CD4-positive, alpha-beta T cell treated with Interleukin-1 beta for 1 hour (primary cell): ENCODE data around the gene PSMG2.
"Not testable (repeated sequence)": the region's sequence is repeated elsewhere in the genome, so short reads cannot be mapped to it uniquely, and the experiment has no call there.

ENCODE experiments used
- DNase-seq, 2 donors: peaks; one replicate each; pipeline ENCODE4 v3.0.0-alpha.2; 2020 to 2022

Gene PSMG2

GRCh38 chr18:12722731-12723130, 19.9 kb downstream of the PSMG2 start:
- no peak for DNase-seq

GRCh38 chr18:12726331-12726730, 23.5 kb downstream of the PSMG2 start:
- DNase-seq, result no peak

- DNase-seq, result peak; percentile 48 to 73
These were observed 24.1 kb downstream of the PSMG2 start for GRCh38 chr18:12726774-12727550.

GRCh38 chr18:12737243-12737902, 34.5 kb downstream of the PSMG2 start:
- no peak for DNase-seq

- DNase-seq, result no peak
These were observed 38.5 kb downstream of the PSMG2 start for GRCh38 chr18:12741351-12741750.

GRCh38 chr18:12742453-12742852, 39.6 kb downstream of the PSMG2 start:
- no peak for DNase-seq

GRCh38 chr18:12744103-12744502, 41.3 kb downstream of the PSMG2 start:
- DNase-seq, result peak in 1 of 2 donors; percentile 53

- no peak for DNase-seq
These were observed 42.4 kb downstream of the PSMG2 start for GRCh38 chr18:12745095-12745795.

GRCh38 chr18:12747530-12748315, 44.9 kb downstream of the PSMG2 start:
- DNase-seq, result no peak

GRCh38 chr18:12748671-12749070, 45.8 kb downstream of the PSMG2 start:
- DNase-seq, result no peak

GRCh38 chr18:12749121-12749520, 46.3 kb downstream of the PSMG2 start:
- DNase-seq, result no peak

- peak; percentile 6 to 11 for DNase-seq
These were observed 47.4 kb downstream of the PSMG2 start for GRCh38 chr18:12750076-12750714.

GRCh38 chr18:12750715-12751502, 48.1 kb downstream of the PSMG2 start:
- DNase-seq, result no peak

GRCh38 chr18:12751503-12751884, 48.7 kb downstream of the PSMG2 start:
- no peak for DNase-seq

GRCh38 chr18:12751891-12752290, 49.0 kb downstream of the PSMG2 start:
- DNase-seq, result no peak

- no peak for DNase-seq
These were observed 51.7 kb downstream of the PSMG2 start for GRCh38 chr18:12754511-12754910.

- DNase-seq, result not testable (repeated sequence)
These were observed 52.8 kb downstream of the PSMG2 start for GRCh38 chr18:12755606-12756005.

GRCh38 chr18:12756619-12757239, 53.9 kb downstream of the PSMG2 start:
- DNase-seq, result not testable (repeated sequence)

GRCh38 chr18:12758566-12758965, 55.7 kb downstream of the PSMG2 start:
- DNase-seq, result not testable (repeated sequence)

GRCh38 chr18:12765126-12765525, 62.3 kb downstream of the PSMG2 start:
- no peak for DNase-seq

- DNase-seq, result no peak
These were observed 62.7 kb downstream of the PSMG2 start for GRCh38 chr18:12765586-12765985.
